Measurements from ENCODE around the gene FGFR3. TPM values are rescaled to one million over a fixed set of nuclear protein-coding genes. Genes with fewer than 3 reads are reported as not detected.

The FGFR3 gene
- total and polyA plus RNA-seq, 2 of the 8 experiments (the other 6 are each of a cell fraction or from before 2014, with no cell fraction given) = 9.0 to 19.5 TPM

DNA sequence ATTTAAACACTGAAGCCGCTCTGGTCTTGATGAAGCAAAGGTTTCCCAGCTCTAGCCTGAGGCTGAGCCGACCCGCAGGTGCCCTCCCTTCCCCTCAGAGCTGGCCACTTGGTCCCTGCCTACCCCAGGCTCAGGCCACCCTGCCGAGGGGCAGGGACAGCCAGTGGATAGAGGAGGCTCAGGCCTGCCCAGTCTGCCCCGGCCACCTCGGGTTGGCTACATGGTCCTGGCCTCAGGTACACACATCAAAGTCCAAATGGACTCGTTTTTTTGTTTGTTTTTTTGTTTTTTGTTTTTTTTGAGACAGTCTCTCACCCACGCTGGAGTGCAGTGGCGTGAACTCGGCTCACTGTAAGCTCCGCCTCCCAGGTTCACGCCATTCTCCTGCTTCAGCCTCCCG lies 47.9 kb upstream of the FGFR3 start (continued):
- TF ChIP-seq SUZ12 (IDR thresholded peaks at IDR 0.05; ENCODE audit: low read length) = no peak

All from H1 (cell line).